ENCODE data around the gene SYPL1. TPM values are rescaled to one million over a fixed set of nuclear protein-coding genes. Genes with fewer than 3 reads are reported as not detected.

SYPL1 gene
- total and polyA plus RNA-seq, 5 donors = 72.2 to 86.9 (median 78.0) TPM

DNA sequence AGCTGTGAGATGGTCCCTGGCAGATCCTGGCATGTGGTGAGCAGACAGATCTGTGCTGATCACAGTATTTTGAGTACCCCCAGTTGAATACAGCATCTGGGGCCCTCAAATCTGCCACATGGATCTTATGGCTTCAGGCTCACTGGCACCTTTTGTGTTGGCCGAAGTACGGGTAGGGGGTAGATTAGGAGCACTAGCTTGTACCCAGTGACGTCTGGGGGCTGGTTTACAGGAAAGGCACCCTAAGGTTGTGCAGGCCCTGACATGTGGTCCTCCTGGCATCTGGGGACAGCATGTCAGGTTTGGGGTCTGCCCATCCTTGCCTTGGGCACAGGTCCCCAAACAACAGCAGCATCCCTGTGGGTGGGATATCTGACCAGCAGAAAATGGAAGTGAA, 53.2 kb downstream of the SYPL1 start:
- no peak overlapping the region for H3K4me3 ChIP-seq (ENCODE audit: low read length)
- no peak overlapping the region for H3K27ac ChIP-seq (ENCODE audit: low read length)
- H3K27me3 ChIP-seq (ENCODE audit: control insufficient read depth, insufficient read depth) = no peaks in the 10 kb centered on the region
- no peak for DNase-seq
- intact Hi-C loops (cut with DNase I) = loop anchor here in 2 of 4 donors (2.0 to 5.0 kb wide), 2 partner anchors 93 to 94 kb away; no protein-coding TSS in a partner anchor
- H3K9me3 ChIP-seq (ENCODE audit: control insufficient read depth, low read length) = no peaks in the 10 kb centered on the region
- no peaks in the 10 kb centered on the region for H3K4me1 ChIP-seq (ENCODE audit: control insufficient read depth, insufficient read depth, low read length)
- 91% methylated on average over 3 of the region's 3 CpGs for whole genome bisulfite sequencing
- ATAC-seq = no peak

DNA sequence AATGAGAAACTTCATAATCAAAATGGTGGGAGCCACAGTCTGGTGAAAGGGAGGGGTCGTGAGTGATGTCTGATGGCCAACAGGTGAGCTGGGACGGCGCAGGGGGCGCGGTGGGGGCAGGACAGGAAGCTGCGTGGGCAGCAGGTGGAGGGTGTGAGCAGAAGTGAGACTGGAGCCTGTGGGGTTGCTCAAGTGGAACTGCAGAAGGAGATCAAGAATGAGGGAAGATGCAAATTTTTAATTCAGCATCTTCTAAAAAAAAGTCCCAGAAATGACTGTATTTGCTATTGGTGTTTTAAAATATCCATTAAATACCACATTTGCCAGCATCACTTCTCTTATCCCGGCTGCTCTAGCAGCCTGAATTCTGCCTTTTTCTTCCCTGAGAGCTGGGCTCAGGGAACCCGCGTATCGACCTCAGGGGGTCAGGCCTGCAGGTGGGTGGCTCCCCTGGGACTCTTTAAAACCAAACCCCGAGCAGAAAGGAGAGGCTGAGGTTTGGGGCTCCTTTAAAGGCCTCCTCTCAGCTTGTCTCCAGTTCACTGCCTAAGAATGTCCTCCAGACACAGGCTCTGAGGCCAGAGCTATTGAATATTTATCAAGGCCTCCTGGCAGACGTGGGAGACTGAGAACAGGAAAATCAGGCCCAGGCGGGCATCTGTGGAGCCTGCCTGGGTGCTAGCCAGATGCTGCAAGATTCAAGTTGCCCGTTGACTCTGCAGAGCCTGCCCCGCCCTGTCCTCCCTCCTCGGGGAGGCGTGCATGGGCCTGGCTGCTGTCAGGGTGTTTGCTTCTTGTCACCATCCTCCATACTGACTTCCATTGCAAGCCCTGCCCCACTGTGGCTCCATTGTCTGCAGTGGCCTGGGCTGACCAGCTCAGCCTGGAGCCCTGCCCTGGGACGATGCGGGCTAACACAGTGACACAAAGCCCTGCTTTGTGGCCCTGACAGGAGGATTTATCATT, 53.9 kb downstream of the SYPL1 start:
- no peaks in the 10 kb centered on the region for H3K9me3 ChIP-seq (ENCODE audit: control insufficient read depth, low read length)
- DNase-seq (peak; percentile 37 to 70 (median 65)), ATAC-seq (peak; percentile 25 to 62)
- no peaks in the 10 kb centered on the region for H3K27me3 ChIP-seq (ENCODE audit: control insufficient read depth, insufficient read depth)
- intact Hi-C loops (cut with DNase I) = loop anchor here (1.0 to 5.0 kb wide), 3 partner anchors 94 to 95 kb away; no protein-coding TSS in a partner anchor
- H3K4me1 ChIP-seq (ENCODE audit: control insufficient read depth, insufficient read depth, low read length) = no peaks in the 10 kb centered on the region
- H3K4me3 ChIP-seq (ENCODE audit: low read length) = no peak overlapping the region
- H3K27ac ChIP-seq (ENCODE audit: low read length) = no peak overlapping the region
- WGBS = 72% methylated on average over 19 of the region's 19 CpGs

GRCh38 chr7:106057204-106057961, 54.7 kb downstream of the SYPL1 start:
- Histone ChIP-seq H3K4me3 (ENCODE audit: low read length) (no peak overlapping the region), H3K27me3 (ENCODE audit: control insufficient read depth, insufficient read depth) (no peaks in the 10 kb centered on the region), H3K9me3 (ENCODE audit: control insufficient read depth, low read length) (no peaks in the 10 kb centered on the region), H3K27ac (ENCODE audit: low read length) (no peak overlapping the region), H3K4me1 (ENCODE audit: control insufficient read depth, insufficient read depth, low read length) (no peaks in the 10 kb centered on the region)
- intact Hi-C loops (cut with DNase I) = loop anchor here in 3 of 4 donors (1.0 to 5.0 kb wide), 3 partner anchors 95 to 96 kb away; no protein-coding TSS in a partner anchor
- 76% methylated on average over 10 of the region's 10 CpGs for WGBS
- ATAC-seq (no peak), DNase-seq (peak in 1 of 3 donors; percentile 29)

GRCh38 chr7:106056513-106057203, 55.5 kb downstream of the SYPL1 start:
- Histone ChIP-seq H3K4me3 (ENCODE audit: low read length) (no peak overlapping the region), H3K4me1 (ENCODE audit: control insufficient read depth, insufficient read depth, low read length) (no peaks in the 10 kb centered on the region), H3K27ac (ENCODE audit: low read length) (no peak overlapping the region), H3K27me3 (ENCODE audit: control insufficient read depth, insufficient read depth) (no peaks in the 10 kb centered on the region), H3K9me3 (ENCODE audit: control insufficient read depth, low read length) (no peaks in the 10 kb centered on the region)
- DNase-seq (peak; percentile 71 to 82 (median 80)), ATAC-seq (peak; percentile 90 to 91)
- WGBS = 51% methylated on average over 9 of the region's 9 CpGs
- intact Hi-C loops (cut with DNase I) = loop anchor here in 3 of 4 donors (1.0 to 5.0 kb wide), 3 partner anchors 96 to 97 kb away; no protein-coding TSS in a partner anchor

GRCh38 chr7:106054971-106055532, 57.1 kb downstream of the SYPL1 start:
- no peak overlapping the region for H3K27ac ChIP-seq (ENCODE audit: low read length)
- H3K9me3 ChIP-seq (ENCODE audit: control insufficient read depth, low read length) = no peaks in the 10 kb centered on the region
- intact Hi-C loops (cut with DNase I) = loop anchor here in 1 of 4 donors (5.0 kb wide), 1 partner anchor 97 kb away; no protein-coding TSS in a partner anchor
- no peaks in the 10 kb centered on the region for H3K27me3 ChIP-seq (ENCODE audit: control insufficient read depth, insufficient read depth)
- peaks cover 3% of the 10 kb centered on the region for H3K4me1 ChIP-seq (ENCODE audit: control insufficient read depth, insufficient read depth, low read length)
- H3K4me3 ChIP-seq (ENCODE audit: low read length) = no peak overlapping the region
- 83% methylated on average over 7 of the region's 7 CpGs for WGBS
- no peak for DNase-seq
- ATAC-seq = no peak

DNA sequence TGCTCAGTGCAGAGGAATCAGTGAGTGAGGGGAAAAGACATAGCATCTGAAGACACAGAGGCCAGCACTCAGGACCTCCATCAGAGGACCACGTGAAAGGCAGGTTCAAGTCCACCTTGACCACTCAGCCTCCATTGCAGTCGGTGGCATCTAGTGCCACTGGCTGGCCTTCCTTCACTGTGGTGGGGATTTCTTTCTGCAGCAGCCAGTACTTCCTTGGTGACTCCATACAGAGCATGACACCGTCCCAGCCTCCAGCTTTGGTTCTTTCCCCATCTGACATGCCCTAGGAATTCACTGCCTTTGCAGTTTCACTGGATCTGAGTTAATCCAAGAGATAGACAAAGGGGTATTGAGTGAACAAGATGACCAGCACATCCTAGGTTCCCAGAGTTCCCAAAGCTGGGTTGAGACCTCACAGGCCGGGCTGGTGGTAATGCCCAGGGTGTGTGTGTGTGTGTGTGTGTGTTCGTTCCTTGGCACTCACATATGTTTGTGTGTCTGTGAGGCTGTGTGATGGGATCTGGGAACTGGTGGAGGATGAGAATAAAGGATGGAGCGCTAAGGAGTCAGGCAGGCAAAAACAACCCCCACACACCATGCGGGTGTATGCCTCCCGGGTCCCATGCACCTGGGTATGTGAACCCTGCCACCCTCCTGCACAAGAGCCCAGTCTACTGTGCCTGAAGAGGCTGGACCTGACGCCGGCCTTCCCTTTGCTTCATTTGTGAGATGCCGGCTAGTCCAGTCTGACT, 57.8 kb downstream of the SYPL1 start:
- no peak for ATAC-seq
- no peaks in the 10 kb centered on the region for H3K27me3 ChIP-seq (ENCODE audit: control insufficient read depth, insufficient read depth)
- WGBS = 94% methylated on average over 11 of the region's 11 CpGs
- no peak overlapping the region for H3K4me3 ChIP-seq (ENCODE audit: low read length)
- H3K27ac ChIP-seq (ENCODE audit: low read length) = no peak overlapping the region
- no peak for DNase-seq
- intact Hi-C loops (cut with DNase I) = no loop called here
- no peaks in the 10 kb centered on the region for H3K9me3 ChIP-seq (ENCODE audit: control insufficient read depth, low read length)
- peaks cover 3% of the 10 kb centered on the region for H3K4me1 ChIP-seq (ENCODE audit: control insufficient read depth, insufficient read depth, low read length)

GRCh38 chr7:106053109-106053508, 59.0 kb downstream of the SYPL1 start:
- no peak for ATAC-seq
- intact Hi-C loops (cut with DNase I) = no loop called here
- H3K9me3 ChIP-seq (ENCODE audit: control insufficient read depth, low read length) = no peaks in the 10 kb centered on the region
- no peak overlapping the region for H3K27ac ChIP-seq (ENCODE audit: low read length)
- H3K27me3 ChIP-seq (ENCODE audit: control insufficient read depth, insufficient read depth) = no peaks in the 10 kb centered on the region
- no peak overlapping the region for H3K4me3 ChIP-seq (ENCODE audit: low read length)
- no peak for DNase-seq
- 89% methylated on average over 5 of the region's 5 CpGs for WGBS
- peaks cover 3% of the 10 kb centered on the region for H3K4me1 ChIP-seq (ENCODE audit: control insufficient read depth, insufficient read depth, low read length)

DNA sequence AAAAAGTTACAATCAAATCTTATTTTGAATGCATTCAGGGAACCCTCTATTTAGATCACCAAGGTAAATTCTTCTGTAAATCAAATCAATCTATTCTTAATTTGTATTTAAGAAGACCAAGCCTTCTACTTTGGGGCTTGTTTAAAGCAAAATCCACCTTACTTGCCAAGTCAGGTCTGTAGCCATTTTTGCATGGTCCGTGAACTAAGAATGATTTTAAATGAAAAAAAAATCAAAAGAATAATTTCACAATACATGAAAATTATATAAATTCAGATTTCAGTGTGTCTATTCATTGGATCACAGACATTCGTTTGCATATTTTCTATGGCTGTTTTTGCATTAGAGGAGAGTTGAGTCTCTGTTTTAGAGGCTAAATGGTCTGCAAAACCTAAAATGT, 59.4 kb downstream of the SYPL1 start:
- no peak overlapping the region for H3K27ac ChIP-seq (ENCODE audit: low read length)
- no peak overlapping the region for H3K4me3 ChIP-seq (ENCODE audit: low read length)
- intact Hi-C loops (cut with DNase I) = no loop called here
- H3K9me3 ChIP-seq (ENCODE audit: control insufficient read depth, low read length) = no peaks in the 10 kb centered on the region
- peaks cover 3% of the 10 kb centered on the region for H3K4me1 ChIP-seq (ENCODE audit: control insufficient read depth, insufficient read depth, low read length)
- ATAC-seq (no peak), DNase-seq (no peak)
- 90% methylated on average over 2 of the region's 2 CpGs for whole genome bisulfite sequencing
- H3K27me3 ChIP-seq (ENCODE audit: control insufficient read depth, insufficient read depth) = no peaks in the 10 kb centered on the region

- no peaks in the 10 kb centered on the region for H3K9me3 ChIP-seq (ENCODE audit: control insufficient read depth, low read length)
- no peak overlapping the region for H3K4me3 ChIP-seq (ENCODE audit: low read length)
- H3K27me3 ChIP-seq (ENCODE audit: control insufficient read depth, insufficient read depth) = no peaks in the 10 kb centered on the region
- DNase-seq (peak in 1 of 3 donors; percentile 38), ATAC-seq (peak; percentile 63 to 78)
- WGBS = 59% methylated on average over 5 of the region's 5 CpGs
- H3K4me1 ChIP-seq (ENCODE audit: control insufficient read depth, insufficient read depth, low read length) = peaks cover 3% of the 10 kb centered on the region
- intact Hi-C loops (cut with DNase I) = no loop called here
- H3K27ac ChIP-seq (ENCODE audit: low read length) = no peak overlapping the region
Measured at GRCh38 chr7:106050746-106051117, 61.4 kb downstream of the SYPL1 start.

All from right cardiac atrium (tissue), 5 donors.